CD14-positive monocyte (primary cell): ENCODE results near the gene PYGM. TPM values are rescaled to one million over a fixed set of nuclear protein-coding genes. Genes with fewer than 3 reads are reported as not detected.
A peak's percentile ranks its signal among the peaks of the same experiment; 100 is the strongest.

Experiments used
- DNase-seq, 3 donors: peaks; one replicate each; pipeline ENCODE4 v3.0.0-alpha.2; 2011 to 2022
- H2AFZ ChIP-seq: 2 replicates; pipeline ENCODE4 v1.6.0; 2012; ENCODE audit warnings: mild to moderate bottlenecking, low read depth, low read length, inconsistent platforms; ENCODE audit not compliant: insufficient read depth, poor library complexity, severe bottlenecking
- H3K27ac ChIP-seq, 2 donors: 1 replicate in 1 of 2; 2 replicates in 1 of 2; pipeline ENCODE4 v1.5.1; 2012 to 2013; ENCODE audit warnings: low read length in 2 of 2, control low read depth in 1 of 2, inconsistent platforms in 1 of 2, low read depth in 1 of 2, mild to moderate bottlenecking in 1 of 2
- H3K27me3 ChIP-seq, 2 donors: one replicate each; pipeline versions ENCODE4 v1.6.0 to v1.6.1; 2011 to 2013; ENCODE audit warnings: low read length in 2 of 2; ENCODE audit not compliant: control insufficient read depth in 2 of 2, insufficient read depth in 2 of 2
- H3K36me3 ChIP-seq, 2 donors: replicated peaks in 1 of 2; 1 replicate in 1 of 2; 2 replicates in 1 of 2; pipeline versions ENCODE4 v1.5.1 to v1.6.1; 2012 to 2013; ENCODE audit warnings: low read length in 2 of 2, control low read depth in 1 of 2, inconsistent platforms in 1 of 2, mild to moderate bottlenecking in 1 of 2; ENCODE audit not compliant: insufficient read depth in 2 of 2, control insufficient read depth in 1 of 2
- H3K4me1 ChIP-seq, 2 donors: 1 replicate in 1 of 2; 2 replicates in 1 of 2; pipeline versions ENCODE4 v1.5.1 to v1.6.1; 2012 to 2013; ENCODE audit warnings: low read length in 2 of 2, control low read depth in 1 of 2, inconsistent platforms in 1 of 2, mild to moderate bottlenecking in 1 of 2, moderate library complexity in 1 of 2; ENCODE audit not compliant: insufficient read depth in 2 of 2, control insufficient read depth in 1 of 2
- H3K4me2 ChIP-seq: replicated peaks from 2 replicates; pipeline ENCODE3; 2012; ENCODE audit warnings: low read length, moderate library complexity, mild to moderate bottlenecking; ENCODE audit not compliant: poor library complexity, severe bottlenecking; ENCODE audit errors: extremely low read depth
- H3K4me3 ChIP-seq, 3 experiments: fragments of 200-600 bp in 1 of 3; sonication (generic) in 1 of 3; replicated peaks in 1 of 3; 1 replicate in 2 of 3; 2 replicates in 1 of 3; pipeline ENCODE4 v1.5.1; 2011 to 2013; ENCODE audit warnings: low read length in 3 of 3, mild to moderate bottlenecking in 3 of 3, control low read depth in 2 of 3, low read depth in 2 of 3, inconsistent platforms in 1 of 3, moderate library complexity in 1 of 3
- H3K79me2 ChIP-seq: 2 replicates; pipeline ENCODE4 v1.6.0; 2012; ENCODE audit warnings: mild to moderate bottlenecking, control low read depth, inconsistent platforms, low read length, moderate library complexity; ENCODE audit not compliant: insufficient read depth
- H3K9ac ChIP-seq: 2 replicates; pipeline ENCODE4 v1.6.0; 2017; ENCODE audit warnings: low read length, mild to moderate bottlenecking; ENCODE audit not compliant: insufficient read depth, poor library complexity, severe bottlenecking
- H3K9me3 ChIP-seq, 2 donors: replicated peaks in 1 of 2; 1 replicate in 1 of 2; 2 replicates in 1 of 2; pipeline versions ENCODE4 v1.5.1 to v1.6.1; 2012 to 2013; ENCODE audit warnings: low read length in 2 of 2, control low read depth in 1 of 2; ENCODE audit not compliant: control insufficient read depth in 1 of 2, insufficient read depth in 1 of 2
- H4K20me1 ChIP-seq: 2 replicates; pipeline ENCODE4 v1.6.0; 2012; ENCODE audit warnings: mild to moderate bottlenecking, low read length, control low read depth, moderate library complexity; ENCODE audit not compliant: insufficient read depth
- H3K27ac Mint-ChIP-seq, 7 donors: one replicate each; pipeline ENCODE4 v1.8.0; 2020; ENCODE audit warnings: mild to moderate bottlenecking in 7 of 7, mixed read lengths in 7 of 7, moderate library complexity in 6 of 7, inconsistent platforms in 2 of 7
- H3K27me3 Mint-ChIP-seq, 3 donors: one replicate each; pipeline ENCODE4 v1.8.0; 2021 to 2022; ENCODE audit warnings: low read depth in 3 of 3, mild to moderate bottlenecking in 3 of 3, mixed read lengths in 3 of 3, moderate library complexity in 3 of 3, inconsistent platforms in 1 of 3
- H3K36me3 Mint-ChIP-seq, 2 donors: one replicate each; pipeline ENCODE4 v1.8.0; 2020; ENCODE audit warnings: mixed read lengths in 2 of 2, inconsistent platforms in 1 of 2, mild to moderate bottlenecking in 1 of 2
- H3K4me1 Mint-ChIP-seq: one replicate; pipeline ENCODE4 v1.8.0; 2020; ENCODE audit warnings: mild to moderate bottlenecking, mixed read lengths
- H3K4me3 Mint-ChIP-seq, 2 donors: one replicate each; pipeline ENCODE4 v1.8.0; 2020; ENCODE audit warnings: mild to moderate bottlenecking in 2 of 2, mixed read lengths in 2 of 2, moderate library complexity in 1 of 2
- H3K9me3 Mint-ChIP-seq, 7 donors: one replicate each; pipeline ENCODE4 v1.8.0; 2020 to 2022; ENCODE audit warnings: mixed read lengths in 7 of 7, mild to moderate bottlenecking in 6 of 7, moderate library complexity in 6 of 7, inconsistent platforms in 2 of 7
- CTCF ChIP-seq: fragments of 200-600 bp; IDR thresholded peaks from one replicate; pipeline ENCODE4 v1.8.0; 2022; ENCODE audit warnings: antibody characterized with exemption, mild to moderate bottlenecking
- WGBS: methylation state at CpG from one replicate; pipeline ENCODE4 v1.1.5; 2013; ENCODE audit warnings: missing lambda C conversion rate; ENCODE audit not compliant: insufficient coverage; 5-methylcytosine and 5-hydroxymethylcytosine counted together
- intact Hi-C, 2 donors: fragments of 100-400 bp; cut with micrococcal nuclease; formaldehyde crosslinking; loops; one replicate each; pipeline versions ENCODE4 v1.15.0 to v1.15.1; 2023
- polyA plus RNA-seq, 3 donors: library from polyadenylated mRNA; depleted of rRNA in 1 of 3; unstranded in 2 of 3; stranded (reverse) in 1 of 3; fragments of 300-500 nt in 2 of 3; fragments of >200 nt in 1 of 3; fragmentation: Illumina TruSeq in 2 of 3; gene quantifications; 1 replicate in 2 of 3; 2 replicates in 1 of 3; pipeline ENCODE4 v1.2.3, GENCODE V29; 2012 to 2021

The PYGM gene
- polyA plus RNA-seq, 3 donors, result 0.05 to 1.8 TPM; not detected in 1

- Histone ChIP-seq H4K20me1 (peaks cover 3% of the 10 kb centered on the region), H3K4me2 (no peak overlapping the region), H3K9me3 (no peaks in the 10 kb centered on the region), H3K4me3 (no peak overlapping the region), H3K79me2 (peaks cover 4% of the 10 kb centered on the region), H3K27ac (no peak overlapping the region), H3K36me3 (no peaks in the 10 kb centered on the region), H3K9ac (no peak overlapping the region), H2AFZ (no peak overlapping the region), H3K4me1 (peaks cover 19 to 28% of the 10 kb centered on the region in 2 donors), H3K27me3 (no peaks in the 10 kb centered on the region)
- Mint-ChIP-seq H3K9me3 (no peaks in the 10 kb centered on the region), H3K4me3 (no peak overlapping the region), H3K36me3 (peaks cover 8 to 21% of the 10 kb centered on the region in 2 donors), H3K27me3 (peaks cover 0 to 4% (median 2%) of the 10 kb centered on the region in 3 donors), H3K4me1 (peaks cover 15% of the 10 kb centered on the region), H3K27ac (peak overlapping the region in 1 of 7 donors; percentile 21)
- 92% methylated on average over 8 of the region's 15 CpGs for WGBS
- no peak for DNase-seq
- intact Hi-C loops, result no loop called here
- TF ChIP-seq CTCF, result no peak
Observed at GRCh38 chr11:64747961-64748665, 11.7 kb downstream of the PYGM start.

DNA sequence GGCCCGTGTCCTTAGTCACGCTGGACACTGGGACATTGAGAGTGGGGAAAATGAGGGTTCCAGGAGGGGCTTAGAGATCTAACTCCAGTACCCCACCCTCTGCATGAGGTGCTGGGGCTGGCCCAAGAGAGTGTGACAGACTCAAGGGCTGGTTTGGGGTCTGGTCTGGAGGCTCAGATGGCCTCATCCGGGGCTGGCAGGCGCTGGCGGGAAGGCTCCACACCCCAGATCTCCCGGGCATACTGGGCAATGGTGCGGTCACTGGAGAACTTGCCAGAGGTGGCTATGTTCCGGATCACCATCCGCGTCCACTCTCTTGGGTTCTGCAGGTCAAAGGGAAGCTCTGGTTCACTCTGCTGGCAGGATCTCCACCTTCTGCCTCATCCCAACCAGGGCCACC is 13.3 kb downstream of the PYGM start:
- no peaks in the 10 kb centered on the region for H3K9me3 ChIP-seq
- H4K20me1 ChIP-seq, result peaks cover 17% of the 10 kb centered on the region
- no peak overlapping the region for H3K9ac ChIP-seq
- H3K27ac ChIP-seq, result peak overlapping the region; percentile 86 to 88
- H3K4me1 ChIP-seq, result peaks cover 26 to 38% of the 10 kb centered on the region in 2 donors
- no peaks in the 10 kb centered on the region for H3K27me3 ChIP-seq
- Mint-ChIP-seq H3K27me3 (peaks cover 0 to 4% (median 0%) of the 10 kb centered on the region in 3 donors), H3K27ac (peak overlapping the region; percentile 46 to 98 (median 85)), H3K4me1 (peaks cover 22% of the 10 kb centered on the region), H3K9me3 (no peaks in the 10 kb centered on the region), H3K36me3 (peaks cover under 1 to 10% of the 10 kb centered on the region in 2 donors), H3K4me3 (peak overlapping the region in 1 of 2 donors; percentile 41)
- no peak overlapping the region for H2AFZ ChIP-seq
- H3K4me3 ChIP-seq, result peak overlapping the region in 1 of 3 experiments; percentile 95
- peak overlapping the region; percentile 99 for H3K4me2 ChIP-seq
- H3K36me3 ChIP-seq, result no peaks in the 10 kb centered on the region
- 58% methylated on average over 6 of the region's 10 CpGs for WGBS
- peaks cover 21% of the 10 kb centered on the region for H3K79me2 ChIP-seq
- TF ChIP-seq CTCF, result no peak
- no peak for DNase-seq
- intact Hi-C loops, result no loop called here
